ENCODE measurements around the gene DOC2B.
"Not testable (repeated sequence)": the region's sequence is repeated elsewhere in the genome, so short reads cannot be mapped to it uniquely, and the experiment has no call there.

DOC2B gene

GRCh38 chr17:213286-214105, 32.0 kb upstream of the DOC2B start:
- Histone ChIP-seq H3K36me3 (peaks cover 21% of the 10 kb centered on the region; the same call in 1 of the 2 replicates), H3K27ac (no peak overlapping the region), H3K4me2 (no peak overlapping the region), H4K20me1 (no peaks in the 10 kb centered on the region; the same call in 1 of the 2 replicates), H3K9ac (no peak overlapping the region), H3K4me1 (no peaks in the 10 kb centered on the region), H3K4me3 (no peak overlapping the region), H3K27me3 (no peaks in the 10 kb centered on the region), H3K9me3 (no peaks in the 10 kb centered on the region)
- no peak for TF ChIP-seq Cebpa-rat (IDR thresholded peaks at IDR 0.05)

DNA sequence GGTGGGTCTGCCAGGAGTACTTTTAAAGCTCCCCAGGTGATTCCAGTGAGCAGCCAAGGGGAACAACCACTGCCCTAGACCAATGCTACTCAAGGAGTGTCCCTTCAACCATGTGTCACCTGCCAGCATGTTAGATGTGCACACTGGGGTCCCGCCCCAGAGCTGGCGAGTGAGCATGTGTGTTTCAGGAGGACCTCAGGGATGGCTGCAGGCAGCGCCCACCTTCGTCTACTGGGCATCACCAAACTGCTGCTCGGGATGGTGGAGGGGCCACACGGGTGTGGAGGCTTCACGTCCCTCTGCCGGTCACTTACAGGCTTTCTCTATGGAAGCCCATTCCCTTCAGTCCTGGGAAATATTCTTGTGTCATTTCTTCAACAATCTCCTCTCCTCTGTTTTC, 29.0 kb upstream of the DOC2B start:
- no peaks in the 10 kb centered on the region for H3K4me1 ChIP-seq
- no peak overlapping the region for H3K4me3 ChIP-seq
- TF ChIP-seq Cebpa-rat (IDR thresholded peaks at IDR 0.05) = no peak
- peaks cover 7% of the 10 kb centered on the region for H3K9me3 ChIP-seq
- H3K4me2 ChIP-seq = no peak overlapping the region
- H3K27me3 ChIP-seq = no peaks in the 10 kb centered on the region
- H3K36me3 ChIP-seq = peaks cover 25% of the 10 kb centered on the region; the same call in 1 of the 2 replicates
- no peak overlapping the region for H3K9ac ChIP-seq
- no peaks in the 10 kb centered on the region for H4K20me1 ChIP-seq
- H3K27ac ChIP-seq = no peak overlapping the region

DNA sequence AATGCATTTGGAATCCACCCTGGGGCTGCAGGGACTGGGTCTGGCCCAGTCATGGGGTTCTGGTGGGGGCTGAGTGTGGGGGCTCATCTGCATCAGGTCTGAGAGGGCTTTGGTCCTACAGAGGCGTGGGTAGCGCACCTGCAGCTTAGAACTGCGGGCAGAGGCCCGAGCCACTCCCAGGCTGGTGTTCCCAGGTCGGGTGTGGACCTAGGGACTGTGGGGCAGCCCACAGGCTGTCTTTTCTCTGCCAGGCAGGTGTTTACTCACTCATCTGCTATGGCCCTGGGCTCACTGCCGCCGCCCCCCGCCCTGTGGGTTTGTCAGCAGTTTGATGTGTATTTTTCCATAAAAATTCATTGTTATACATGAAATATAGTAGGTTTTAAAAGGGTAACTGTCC, 27.0 kb upstream of the DOC2B start:
- Histone ChIP-seq H3K4me1 (no peaks in the 10 kb centered on the region), H3K27me3 (no peaks in the 10 kb centered on the region), H3K9me3 (peaks cover 7% of the 10 kb centered on the region), H3K4me3 (no peak overlapping the region), H3K9ac (no peak overlapping the region), H3K4me2 (no peak overlapping the region), H4K20me1 (no peaks in the 10 kb centered on the region), H3K36me3 (peaks cover 6% of the 10 kb centered on the region; the same call in 1 of the 2 replicates), H3K27ac (no peak overlapping the region)
- TF ChIP-seq Cebpa-rat (IDR thresholded peaks at IDR 0.05) = no peak

DNA sequence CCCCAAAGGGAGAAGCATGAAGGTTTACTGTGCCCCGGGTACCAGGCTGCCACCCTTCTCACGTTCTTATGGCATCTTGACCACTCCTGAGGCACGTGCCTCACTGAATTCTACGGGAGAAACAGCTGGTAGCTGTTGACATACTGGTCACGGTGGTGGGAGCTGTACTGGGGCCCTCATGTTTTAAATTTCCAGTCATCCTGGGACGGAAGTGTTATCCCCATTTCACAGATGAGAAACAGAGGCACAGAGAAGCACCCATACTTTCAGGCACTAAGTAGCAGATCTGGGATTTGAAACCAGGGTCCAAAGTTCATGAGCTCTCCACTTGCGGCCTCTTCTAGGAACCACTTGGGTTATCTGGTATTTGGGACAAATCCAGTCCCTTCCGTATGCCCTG, 26.3 kb upstream of the DOC2B start:
- H4K20me1 ChIP-seq = no peaks in the 10 kb centered on the region
- no peaks in the 10 kb centered on the region for H3K4me1 ChIP-seq
- TF ChIP-seq Cebpa-rat (IDR thresholded peaks at IDR 0.05) = no peak
- H3K4me2 ChIP-seq = no peak overlapping the region
- no peaks in the 10 kb centered on the region for H3K27me3 ChIP-seq
- no peak overlapping the region for H3K27ac ChIP-seq
- peaks cover 7% of the 10 kb centered on the region for H3K9me3 ChIP-seq
- H3K36me3 ChIP-seq = peaks cover 6% of the 10 kb centered on the region; the same call in 1 of the 2 replicates
- no peak overlapping the region for H3K4me3 ChIP-seq
- H3K9ac ChIP-seq = no peak overlapping the region

- Histone ChIP-seq H3K4me2 (no peak overlapping the region), H3K4me1 (no peaks in the 10 kb centered on the region), H3K27me3 (no peaks in the 10 kb centered on the region), H4K20me1 (no peaks in the 10 kb centered on the region), H3K9me3 (peaks cover 7% of the 10 kb centered on the region), H3K9ac (no peak overlapping the region), H3K4me3 (no peak overlapping the region), H3K36me3 (peaks cover 6% of the 10 kb centered on the region; the same call in 1 of the 2 replicates), H3K27ac (no peak overlapping the region)
- TF ChIP-seq Cebpa-rat (IDR thresholded peaks at IDR 0.05) = no peak
Measured at GRCh38 chr17:206941-207560, 25.6 kb upstream of the DOC2B start.

DNA sequence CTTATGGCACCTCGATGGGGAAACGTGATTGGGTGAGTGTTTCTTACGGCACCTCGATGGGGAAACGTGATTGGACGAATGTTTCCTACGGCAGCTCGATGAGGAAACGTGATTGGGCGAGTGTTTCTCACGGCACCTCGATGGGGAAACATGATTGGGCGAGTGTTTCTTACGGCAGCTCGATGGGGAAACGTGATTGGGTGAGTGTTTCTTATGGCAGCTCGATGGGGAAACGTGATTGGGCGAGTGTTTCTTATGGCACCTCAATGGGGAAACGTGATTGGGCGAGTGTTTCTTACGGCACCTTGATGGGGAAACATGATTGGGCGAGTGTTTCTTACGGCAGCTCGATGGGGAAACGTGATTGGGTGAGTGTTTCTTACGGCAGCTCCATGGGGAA, 25.0 kb upstream of the DOC2B start:
- not testable (repeated sequence) for H3K4me2 ChIP-seq, H4K20me1 ChIP-seq, H3K36me3 ChIP-seq

DNA sequence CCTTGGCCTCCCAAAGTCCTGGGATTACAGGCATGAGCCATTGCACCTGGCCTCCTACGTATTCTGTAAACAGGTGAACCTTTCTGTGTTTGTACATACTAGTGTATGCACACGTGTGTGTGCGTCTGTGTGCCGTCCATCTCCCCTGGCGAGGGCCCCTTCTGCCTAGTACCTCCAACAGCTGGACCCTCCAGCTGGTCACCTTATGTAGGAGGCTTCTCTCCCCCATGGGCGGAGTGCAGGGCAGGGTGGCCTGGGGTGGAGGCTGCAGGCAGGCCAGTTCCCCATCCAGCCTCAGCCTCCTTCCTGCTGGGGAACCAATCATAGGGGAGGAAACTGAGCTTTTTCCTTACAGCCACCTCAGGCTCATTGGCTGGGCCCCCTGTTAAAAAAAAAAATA, 24.4 kb upstream of the DOC2B start:
- H3K27ac ChIP-seq = no peak overlapping the region
- H3K9ac ChIP-seq = no peak overlapping the region
- no peaks in the 10 kb centered on the region for H4K20me1 ChIP-seq
- peaks cover 7% of the 10 kb centered on the region for H3K9me3 ChIP-seq
- peaks cover 6% of the 10 kb centered on the region; the same call in 1 of the 2 replicates for H3K36me3 ChIP-seq
- H3K27me3 ChIP-seq = no peaks in the 10 kb centered on the region
- TF ChIP-seq Cebpa-rat (IDR thresholded peaks at IDR 0.05) = no peak
- no peak overlapping the region for H3K4me3 ChIP-seq
- H3K4me1 ChIP-seq = no peaks in the 10 kb centered on the region
- H3K4me2 ChIP-seq = no peak overlapping the region

More for the DNA sequence above, 25.0 kb upstream of the DOC2B start:
- H3K4me3 ChIP-seq, H3K9me3 ChIP-seq, H3K4me1 ChIP-seq, H3K27ac ChIP-seq, H3K9ac ChIP-seq, H3K27me3 ChIP-seq: not testable (repeated sequence)

GRCh38 chr17:205148-205669, 23.8 kb upstream of the DOC2B start:
- Histone ChIP-seq H3K36me3 (peaks cover 6% of the 10 kb centered on the region; the same call in 1 of the 2 replicates), H3K27ac (no peak overlapping the region), H4K20me1 (no peaks in the 10 kb centered on the region), H3K4me1 (no peaks in the 10 kb centered on the region), H3K4me2 (no peak overlapping the region), H3K9ac (no peak overlapping the region), H3K9me3 (peaks cover 7% of the 10 kb centered on the region), H3K4me3 (no peak overlapping the region), H3K27me3 (no peaks in the 10 kb centered on the region)
- TF ChIP-seq Cebpa-rat (IDR thresholded peaks at IDR 0.05) = no peak

DNA sequence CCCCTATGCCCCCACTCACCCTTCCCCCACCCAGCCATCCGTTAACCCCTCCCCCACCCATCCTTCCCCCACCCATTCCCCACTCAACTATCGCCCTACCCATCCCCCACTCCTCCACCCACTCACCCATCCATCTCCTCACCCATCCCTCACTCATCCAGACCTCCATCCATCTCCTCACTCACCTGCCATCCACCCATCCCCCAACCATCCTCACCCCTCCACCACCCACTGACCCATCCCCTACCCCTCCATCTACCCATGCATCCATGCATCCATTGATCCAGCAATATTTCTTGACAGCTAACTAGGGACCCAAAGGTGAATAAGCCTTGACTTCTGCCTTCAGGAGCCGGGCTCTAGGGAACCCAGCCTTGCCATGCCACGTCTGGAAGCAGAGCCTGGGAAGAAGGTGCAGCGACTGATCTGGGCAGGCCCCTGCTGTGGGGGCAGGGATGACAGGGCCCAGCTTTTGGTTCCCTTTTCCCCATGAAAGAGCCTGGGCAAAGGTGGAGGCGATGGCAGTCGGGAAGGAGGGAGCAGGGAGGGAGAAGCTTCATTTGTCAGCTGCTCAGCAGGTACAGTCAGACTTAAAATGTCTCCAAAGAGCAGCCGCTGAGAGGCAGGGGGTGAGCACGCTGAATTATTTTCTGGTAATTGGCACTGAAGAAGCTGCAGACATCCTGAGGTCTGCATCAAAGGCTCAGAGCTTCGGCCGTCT, 23.1 kb upstream of the DOC2B start:
- Histone ChIP-seq H3K4me1 (peaks cover under 1% of the 10 kb centered on the region), H3K4me2 (no peak overlapping the region), H3K9me3 (peaks cover 7% of the 10 kb centered on the region), H3K4me3 (no peak overlapping the region), H3K36me3 (peaks cover 6% of the 10 kb centered on the region; the same call in 1 of the 2 replicates), H3K27me3 (no peaks in the 10 kb centered on the region), H4K20me1 (no peaks in the 10 kb centered on the region), H3K9ac (no peak overlapping the region), H3K27ac (no peak overlapping the region)
- no peak for TF ChIP-seq Cebpa-rat (IDR thresholded peaks at IDR 0.05)

Data from BLaER1 (cell line).